Activated CD4-positive, CD25-positive, alpha-beta regulatory T cell treated with anti-CD3 and anti-CD28 coated beads, Interleukin-2, amount 50 U/mL, for 72 hours (primary cell): ENCODE results near the gene PTPN23.
"Not testable (repeated sequence)": the region's sequence is repeated elsewhere in the genome, so short reads cannot be mapped to it uniquely, and the experiment has no call there.

Experiments used
- DNase-seq: peaks from one replicate; pipeline ENCODE4 v3.0.0; 2021

PTPN23 gene

GRCh38 chr3:47452453-47453215, 71.8 kb downstream of the PTPN23 start:
- no peak for DNase-seq

GRCh38 chr3:47455806-47456452, 75.1 kb downstream of the PTPN23 start:
- DNase-seq = no peak

GRCh38 chr3:47456984-47457383, 76.2 kb downstream of the PTPN23 start:
- no peak for DNase-seq

- DNase-seq = not testable (repeated sequence)
Measured at GRCh38 chr3:47459534-47460085, 78.8 kb downstream of the PTPN23 start.
